PC-9 (cell line): ENCODE data around the gene BACH2. TPM values are rescaled to one million over a fixed set of nuclear protein-coding genes. Genes with fewer than 3 reads are reported as not detected.

Source experiments
- BruUV-seq: library from RNA; stranded (reverse); fragments of 400-500 nt; replicated peaks from 2 replicates; lab custom pipeline; 2021; lab: Mats Ljungman, UMichigan
- CTCF ChIA-PET: fragments of 300-600 bp; sonication (Branson Sonifier 250); formaldehyde crosslinking; loops from one replicate; lab custom pipeline; 2022; ENCODE audit warnings: antibody characterized with exemption; lab: Charles Lee
- POLR2A ChIA-PET: fragments of 300-600 bp; sonication (Branson Sonifier 250); formaldehyde crosslinking; loops from one replicate; lab custom pipeline; 2022; ENCODE audit warnings: antibody characterized with exemption; ENCODE audit not compliant: unreplicated experiment; lab: Charles Lee
- DNase-seq, 2 experiments: peaks; one replicate each; pipeline versions ENCODE4 v3.0.0 to v3.0.0-alpha.2; 2015 to 2022; ENCODE audit warnings: mixed read lengths in 1 of 2
- H2AFZ ChIP-seq: fragments of 200-600 bp; sonication (generic); 2 replicates; pipeline ENCODE4 v1.8.1; 2017; ENCODE audit warnings: antibody characterized with exemption
- H3F3A ChIP-seq: fragments of 200-600 bp; sonication (generic); 2 replicates; pipeline ENCODE4 v1.8.1; 2017; ENCODE audit warnings: antibody characterized with exemption, mild to moderate bottlenecking, low read depth; ENCODE audit not compliant: insufficient read depth
- H3K27ac ChIP-seq: fragments of 200-600 bp; sonication (generic); 2 replicates; pipeline ENCODE4 v1.6.1; 2016; ENCODE audit warnings: mixed run types
- H3K27me3 ChIP-seq: fragments of 200-600 bp; sonication (generic); 2 replicates; pipeline ENCODE4 v1.6.1; 2016; ENCODE audit warnings: low read depth, mixed run types; ENCODE audit not compliant: insufficient read depth
- H3K36me3 ChIP-seq: fragments of 200-600 bp; sonication (generic); 2 replicates; pipeline ENCODE4 v1.6.1; 2016; ENCODE audit warnings: low read depth, mixed run types
- H3K4me1 ChIP-seq: fragments of 200-600 bp; sonication (generic); replicated peaks from 2 replicates; pipeline ENCODE4 v1.6.1; 2016; ENCODE audit warnings: mixed run types; ENCODE audit not compliant: insufficient read depth
- H3K4me2 ChIP-seq: fragments of 200-600 bp; sonication (generic); 2 replicates; pipeline ENCODE4 v1.6.1; 2017; ENCODE audit warnings: mixed run types
- H3K4me3 ChIP-seq: fragments of 200-600 bp; sonication (generic); 2 replicates; pipeline ENCODE4 v1.6.1; 2016; ENCODE audit warnings: mixed run types
- H3K79me2 ChIP-seq: fragments of 200-600 bp; sonication (generic); 2 replicates; pipeline ENCODE4 v1.6.1; 2017; ENCODE audit warnings: low read depth, mixed run types
- H3K9me2 ChIP-seq: fragments of 200-600 bp; sonication (generic); 2 replicates; pipeline ENCODE4 v1.8.1; 2017; ENCODE audit warnings: mild to moderate bottlenecking; ENCODE audit not compliant: insufficient read depth
- H3K9me3 ChIP-seq: fragments of 200-600 bp; sonication (generic); 2 replicates; pipeline ENCODE4 v1.8.1; 2016; ENCODE audit warnings: low read depth; ENCODE audit not compliant: insufficient read depth
- H4K20me1 ChIP-seq: fragments of 200-600 bp; sonication (generic); 2 replicates; pipeline ENCODE4 v1.8.1; 2017; ENCODE audit not compliant: insufficient read depth
- EZH2 ChIP-seq: fragments of 200-600 bp; sonication (generic); IDR thresholded peaks from 2 replicates; pipeline ENCODE4 v1.8.0; 2017; ENCODE audit warnings: antibody characterized with exemption, low read depth
- intact Hi-C: fragments of 100-400 bp; cut with micrococcal nuclease; formaldehyde crosslinking; loops from one replicate; pipeline ENCODE4 v1.10.0; 2022; ENCODE audit not compliant: unreplicated experiment
- total RNA-seq: library from RNA; stranded (reverse); gene quantifications from 2 replicates; pipeline ENCODE4 v1.2.3, GENCODE V29; 2021
- TF ChIP-seq, protein P1 (sequence below): fragments of 200-600 bp; sonication (generic); conservative IDR thresholded peaks from 2 replicates; pipeline ENCODE4 v1.6.1; 2017; ENCODE audit warnings: mixed run types, antibody characterized with exemption, mild to moderate bottlenecking, moderate library complexity

Gene BACH2
- total RNA-seq, 1 experiment from 2014 or later = 2.3 TPM

DNA sequence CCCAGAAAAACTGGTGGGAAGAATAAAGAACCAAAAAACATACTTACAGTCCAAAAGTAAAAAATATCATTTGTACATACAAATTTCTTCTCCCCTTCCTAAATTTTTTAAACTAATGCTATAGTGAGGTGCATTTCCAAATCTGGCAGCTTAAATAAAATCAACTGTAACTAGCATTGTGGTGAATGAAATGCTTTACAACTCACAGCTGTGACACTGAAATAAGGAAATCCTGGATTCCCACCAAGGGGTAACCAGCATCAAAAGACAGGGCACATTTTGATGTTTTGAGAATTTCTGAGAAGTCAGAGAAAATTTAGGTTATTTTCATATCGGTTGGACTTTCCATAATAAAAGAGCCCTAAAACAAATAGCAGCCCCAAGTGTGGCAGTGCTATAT lies 27.3 kb downstream of the BACH2 start:
- Histone ChIP-seq H3K27ac (no peak overlapping the region), H3F3A (no peaks in the 10 kb centered on the region), H3K79me2 (no peaks in the 10 kb centered on the region), H3K4me2 (no peak overlapping the region), H3K9me3 (no peaks in the 10 kb centered on the region), H3K27me3 (no peaks in the 10 kb centered on the region), H2AFZ (no peak overlapping the region), H3K9me2 (no peaks in the 10 kb centered on the region), H3K36me3 (no peaks in the 10 kb centered on the region), H3K4me1 (no peaks in the 10 kb centered on the region), H3K4me3 (no peak overlapping the region), H4K20me1 (no peaks in the 10 kb centered on the region)
- no TSS peak for BruUV-seq
- ChIA-PET CTCF (no interaction called here), POLR2A (no interaction called here)
- TF ChIP-seq, protein P1, sequence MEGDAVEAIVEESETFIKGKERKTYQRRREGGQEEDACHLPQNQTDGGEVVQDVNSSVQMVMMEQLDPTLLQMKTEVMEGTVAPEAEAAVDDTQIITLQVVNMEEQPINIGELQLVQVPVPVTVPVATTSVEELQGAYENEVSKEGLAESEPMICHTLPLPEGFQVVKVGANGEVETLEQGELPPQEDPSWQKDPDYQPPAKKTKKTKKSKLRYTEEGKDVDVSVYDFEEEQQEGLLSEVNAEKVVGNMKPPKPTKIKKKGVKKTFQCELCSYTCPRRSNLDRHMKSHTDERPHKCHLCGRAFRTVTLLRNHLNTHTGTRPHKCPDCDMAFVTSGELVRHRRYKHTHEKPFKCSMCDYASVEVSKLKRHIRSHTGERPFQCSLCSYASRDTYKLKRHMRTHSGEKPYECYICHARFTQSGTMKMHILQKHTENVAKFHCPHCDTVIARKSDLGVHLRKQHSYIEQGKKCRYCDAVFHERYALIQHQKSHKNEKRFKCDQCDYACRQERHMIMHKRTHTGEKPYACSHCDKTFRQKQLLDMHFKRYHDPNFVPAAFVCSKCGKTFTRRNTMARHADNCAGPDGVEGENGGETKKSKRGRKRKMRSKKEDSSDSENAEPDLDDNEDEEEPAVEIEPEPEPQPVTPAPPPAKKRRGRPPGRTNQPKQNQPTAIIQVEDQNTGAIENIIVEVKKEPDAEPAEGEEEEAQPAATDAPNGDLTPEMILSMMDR = no peak
- TF ChIP-seq EZH2 = no peak
- intact Hi-C loops = no loop called here
- no peak for DNase-seq

DNA sequence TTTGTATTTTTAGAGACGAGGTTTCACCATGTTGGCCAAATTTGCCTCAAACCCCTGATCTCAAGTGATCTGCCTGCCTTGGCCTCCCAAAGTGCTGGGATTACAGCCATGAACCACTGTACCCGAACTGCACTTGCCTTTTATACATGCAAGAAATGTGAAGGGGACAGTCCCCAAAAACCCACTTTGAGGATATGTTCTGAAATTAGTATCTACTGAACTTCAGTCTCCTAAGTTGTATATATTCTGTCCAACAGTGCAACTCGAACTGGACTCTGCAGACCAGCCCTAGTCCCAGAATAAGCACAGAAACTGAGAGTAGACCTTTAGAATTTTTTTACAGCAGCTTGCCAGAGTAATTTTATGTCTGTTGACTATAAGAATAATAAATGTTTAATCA lies 28.5 kb downstream of the BACH2 start:
- H4K20me1 ChIP-seq = no peaks in the 10 kb centered on the region
- no peak overlapping the region for H2AFZ ChIP-seq
- H3K4me1 ChIP-seq = no peaks in the 10 kb centered on the region
- H3K4me3 ChIP-seq = no peak overlapping the region
- CTCF ChIA-PET = no interaction called here
- H3K36me3 ChIP-seq = no peaks in the 10 kb centered on the region
- H3K9me2 ChIP-seq = no peaks in the 10 kb centered on the region
- POLR2A ChIA-PET = no interaction called here
- H3F3A ChIP-seq = no peaks in the 10 kb centered on the region
- no peak for DNase-seq
- H3K4me2 ChIP-seq = no peak overlapping the region
- no peaks in the 10 kb centered on the region for H3K9me3 ChIP-seq
- BruUV-seq = no TSS peak
- no peak overlapping the region for H3K27ac ChIP-seq
- intact Hi-C loops = no loop called here
- H3K27me3 ChIP-seq = no peaks in the 10 kb centered on the region
- H3K79me2 ChIP-seq = no peaks in the 10 kb centered on the region
- TF ChIP-seq, protein P1 = no peak
- no peak for TF ChIP-seq EZH2

DNA sequence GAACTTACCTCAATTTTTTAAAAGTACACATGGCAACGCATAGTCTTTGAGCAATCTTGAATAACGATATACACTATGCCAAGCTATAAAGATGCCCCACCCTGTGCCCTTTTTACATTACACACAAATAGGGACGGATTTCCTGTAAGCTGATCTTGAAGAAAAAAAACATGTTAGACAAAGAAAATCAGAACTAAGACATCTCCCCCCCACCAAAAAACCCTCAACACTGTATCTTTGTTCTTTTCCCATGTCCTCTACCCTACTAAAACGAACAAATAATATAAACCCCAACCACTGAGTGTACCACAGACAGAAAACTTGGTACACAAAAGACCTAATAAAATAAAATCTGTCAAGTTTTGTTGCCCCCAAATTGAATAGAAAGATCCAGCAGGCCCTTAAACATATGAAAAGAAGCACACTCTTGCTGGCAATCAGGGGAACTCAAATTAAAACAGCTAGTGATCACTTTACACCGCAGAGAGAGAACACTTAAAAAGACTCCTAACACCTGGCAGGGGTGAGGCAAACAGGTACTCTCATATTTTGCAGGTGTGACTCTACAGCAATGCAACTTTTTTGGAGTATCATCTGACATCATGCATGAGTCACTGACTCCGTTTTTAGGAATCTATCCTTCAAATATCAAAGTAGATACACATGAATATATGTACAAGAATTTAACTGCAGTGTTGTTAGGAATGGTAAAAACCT lies 29.6 kb downstream of the BACH2 start:
- Histone ChIP-seq H3F3A (no peaks in the 10 kb centered on the region), H3K27me3 (no peaks in the 10 kb centered on the region), H3K9me3 (no peaks in the 10 kb centered on the region), H2AFZ (no peak overlapping the region), H4K20me1 (no peaks in the 10 kb centered on the region), H3K9me2 (no peaks in the 10 kb centered on the region), H3K4me1 (no peaks in the 10 kb centered on the region), H3K79me2 (no peaks in the 10 kb centered on the region), H3K36me3 (no peaks in the 10 kb centered on the region), H3K4me3 (no peak overlapping the region), H3K4me2 (no peak overlapping the region), H3K27ac (no peak overlapping the region)
- TF ChIP-seq, protein P1 = no peak
- TF ChIP-seq EZH2 = no peak
- no TSS peak for BruUV-seq
- DNase-seq = no peak
- ChIA-PET POLR2A (no interaction called here), CTCF (no interaction called here)
- intact Hi-C loops = no loop called here
